ENCODE results near the gene KLK3. TPM values are rescaled to one million over a fixed set of nuclear protein-coding genes. Genes with fewer than 3 reads are reported as not detected.

Gene KLK3
- total and polyA plus RNA-seq, 2 donors (not counting 1 experiment from before 2014, with no cell fraction given) = not detected

GRCh38 chr19:50897612-50898011 is 42.9 kb downstream of the KLK3 start:
- H3K4me3 ChIP-seq (ENCODE audit: control extremely low read depth in 1 of 5, extremely low read depth in 1 of 5, insufficient read depth in 1 of 5, low read depth in 2 of 5, low read length in 4 of 5) = no peak overlapping the region
- no peaks in the 10 kb centered on the region for H3K9me3 Mint-ChIP-seq (ENCODE audit: insufficient read depth)
- peaks cover 19 to 22% of the 10 kb centered on the region in 2 donors for H3K4me1 ChIP-seq (ENCODE audit: control insufficient read depth in 2 of 2, insufficient read depth in 2 of 2, low read length in 2 of 2)
- POLR2A ChIA-PET = interaction anchor here (0.6 kb wide), 1 partner anchor 569 kb away, joined by 4 read pairs; the partner anchor contains the start of gene KCNC3
- 92% methylated on average over 3 of the region's 3 CpGs for WGBS (ENCODE audit: insufficient coverage)
- H3K4me1 Mint-ChIP-seq = peaks cover 44% of the 10 kb centered on the region
- no peaks in the 10 kb centered on the region for H3K79me2 ChIP-seq (ENCODE audit: control insufficient read depth, insufficient read depth, low read length)
- peak overlapping the region; percentile 3 for H3K9ac ChIP-seq (ENCODE audit: low read length)
- intact Hi-C loops (cut with micrococcal nuclease) = loop anchor here (5.0 kb wide), 3 partner anchors 60 to 540 kb away; no protein-coding TSS in a partner anchor
- DNase-seq = no peak
- TF ChIP-seq EZH2 (IDR thresholded peaks at IDR 0.05; ENCODE audit: borderline replicate concordance, insufficient read depth, low read depth, low read length, poor library complexity, severe bottlenecking) = no peak
- TF ChIP-seq CTCF (IDR thresholded peaks at IDR 0.05) = no peak
- H3K4me3 Mint-ChIP-seq = peak overlapping the region; percentile 13
- peak overlapping the region; percentile 94 for H3K27ac Mint-ChIP-seq
- CTCF ChIA-PET = interaction anchor here (2.5 kb wide), 1 partner anchor 25 kb away, joined by 10 read pairs; no protein-coding TSS in a partner anchor
- ATAC-seq (ENCODE audit: low read depth) = no peak
- peaks cover 2 to 17% (median 12%) of the 10 kb centered on the region in 3 donors for H3K9me3 ChIP-seq (ENCODE audit: control extremely low read depth in 1 of 3, control insufficient read depth in 2 of 3, insufficient read depth in 1 of 3, low read length in 2 of 3)
- no peaks in the 10 kb centered on the region for H4K20me1 ChIP-seq (ENCODE audit: control insufficient read depth, insufficient read depth, low read length, poor library complexity, severe bottlenecking)
- H3K27me3 Mint-ChIP-seq = peaks cover 3% of the 10 kb centered on the region
- H3K4me2 ChIP-seq (replicated peaks; ENCODE audit: low read depth, low read length, poor library complexity, severe bottlenecking) = peak overlapping the region; percentile 46
- peak overlapping the region; percentile 78 to 84 for H3K27ac ChIP-seq (ENCODE audit: low read length in 2 of 2)
- H2AFZ ChIP-seq (ENCODE audit: insufficient read depth, low read depth, low read length, poor library complexity, severe bottlenecking) = no peak overlapping the region
- H3K36me3 ChIP-seq (replicated peaks in 1 of 2; ENCODE audit: control extremely low read depth in 1 of 2, control insufficient read depth in 1 of 2, extremely low read depth in 1 of 2, insufficient read depth in 2 of 2, low read length in 1 of 2) = no peaks in the 10 kb centered on the region
- H3K27me3 ChIP-seq (replicated peaks in 1 of 4; ENCODE audit: control extremely low read depth in 1 of 4, control insufficient read depth in 3 of 4, insufficient read depth in 4 of 4, low read length in 3 of 4) = no peaks in the 10 kb centered on the region

GRCh38 chr19:50898018-50898417 is 43.3 kb downstream of the KLK3 start:
- Histone ChIP-seq H3K27me3 (replicated peaks in 1 of 4; ENCODE audit: control extremely low read depth in 1 of 4, control insufficient read depth in 3 of 4, insufficient read depth in 4 of 4, low read length in 3 of 4) (no peaks in the 10 kb centered on the region), H3K4me2 (replicated peaks; ENCODE audit: low read depth, low read length, poor library complexity, severe bottlenecking) (no peak overlapping the region), H3K9ac (ENCODE audit: low read length) (peak overlapping the region; percentile 3), H3K36me3 (replicated peaks in 1 of 2; ENCODE audit: control extremely low read depth in 1 of 2, control insufficient read depth in 1 of 2, extremely low read depth in 1 of 2, insufficient read depth in 2 of 2, low read length in 1 of 2) (no peaks in the 10 kb centered on the region), H2AFZ (ENCODE audit: insufficient read depth, low read depth, low read length, poor library complexity, severe bottlenecking) (no peak overlapping the region), H3K27ac (ENCODE audit: low read length in 2 of 2) (peak overlapping the region in 1 of 2 donors; percentile 84), H3K4me3 (ENCODE audit: control extremely low read depth in 1 of 5, extremely low read depth in 1 of 5, insufficient read depth in 1 of 5, low read depth in 2 of 5, low read length in 4 of 5) (no peak overlapping the region), H3K9me3 (ENCODE audit: control extremely low read depth in 1 of 3, control insufficient read depth in 2 of 3, insufficient read depth in 1 of 3, low read length in 2 of 3) (peaks cover 2 to 15% (median 12%) of the 10 kb centered on the region in 3 donors), H3K79me2 (ENCODE audit: control insufficient read depth, insufficient read depth, low read length) (no peaks in the 10 kb centered on the region), H4K20me1 (ENCODE audit: control insufficient read depth, insufficient read depth, low read length, poor library complexity, severe bottlenecking) (no peaks in the 10 kb centered on the region), H3K4me1 (ENCODE audit: control insufficient read depth in 2 of 2, insufficient read depth in 2 of 2, low read length in 2 of 2) (peaks cover 19 to 22% of the 10 kb centered on the region in 2 donors)
- 75% methylated on average over 2 of the region's 4 CpGs for WGBS (ENCODE audit: insufficient coverage)
- intact Hi-C loops (cut with micrococcal nuclease) = loop anchor here (5.0 kb wide), 3 partner anchors 61 to 541 kb away; no protein-coding TSS in a partner anchor
- peaks cover 3% of the 10 kb centered on the region for H3K27me3 Mint-ChIP-seq
- peaks cover 43% of the 10 kb centered on the region for H3K4me1 Mint-ChIP-seq
- no peaks in the 10 kb centered on the region for H3K9me3 Mint-ChIP-seq (ENCODE audit: insufficient read depth)
- no peak for ATAC-seq (ENCODE audit: low read depth)
- ChIA-PET POLR2A (interaction anchor here (0.6 kb wide), 1 partner anchor 569 kb away, joined by 4 read pairs; the partner anchor contains the start of gene KCNC3), CTCF (interaction anchor here (2.5 kb wide), 1 partner anchor 24 kb away, joined by 10 read pairs; no protein-coding TSS in a partner anchor)
- no peak for DNase-seq
- H3K27ac Mint-ChIP-seq = peak overlapping the region; percentile 94
- no peak overlapping the region for H3K4me3 Mint-ChIP-seq
- no peak for TF ChIP-seq EZH2 (IDR thresholded peaks at IDR 0.05; ENCODE audit: borderline replicate concordance, insufficient read depth, low read depth, low read length, poor library complexity, severe bottlenecking)
- no peak for TF ChIP-seq CTCF (IDR thresholded peaks at IDR 0.05)
